GM12873 (cell line): ENCODE measurements around the gene FYN.

ENCODE experiments used
- CTCF ChIP-seq: IDR thresholded peaks from 2 replicates; pipeline ENCODE4 v1.5.1; 2012; ENCODE audit warnings: low read depth, mild to moderate bottlenecking, moderate library complexity, low read length, control low read depth; ENCODE audit not compliant: insufficient read depth; ENCODE audit errors: missing control alignments

FYN gene

GRCh38 chr6:111788379-111789276, 84.6 kb downstream of the FYN start:
- no peak for TF ChIP-seq CTCF

GRCh38 chr6:111784433-111784832, 88.8 kb downstream of the FYN start:
- no peak for TF ChIP-seq CTCF

GRCh38 chr6:111782887-111783466, 90.3 kb downstream of the FYN start:
- TF ChIP-seq CTCF = no peak

GRCh38 chr6:111782192-111782809, 91.0 kb downstream of the FYN start:
- no peak for TF ChIP-seq CTCF

- no peak for TF ChIP-seq CTCF
Measured at GRCh38 chr6:111781041-111781708, 92.1 kb downstream of the FYN start.

GRCh38 chr6:111780393-111780792, 92.9 kb downstream of the FYN start:
- TF ChIP-seq CTCF = no peak

GRCh38 chr6:111779660-111780059, 93.6 kb downstream of the FYN start:
- TF ChIP-seq CTCF = no peak
